HL-60 (cell line): ENCODE data around the gene SUSD4.

Experiments used
- DNase-seq, 2 experiments: peaks; one replicate each; pipeline ENCODE4 v3.0.0-alpha.2; 2010 to 2020; ENCODE audit warnings: low read depth in 1 of 2, low spot score in 1 of 2
- H3K27ac ChIP-seq: fragments of 250-450 bp; sonication (Bioruptor Pico); replicated peaks from 2 replicates; pipeline ENCODE4 v1.5.1; 2020; ENCODE audit warnings: mild to moderate bottlenecking, moderate library complexity
- H3K27me3 ChIP-seq: fragments of 250-450 bp; sonication (Bioruptor Pico); 2 replicates; pipeline ENCODE4 v1.5.1; 2021; ENCODE audit warnings: mild to moderate bottlenecking, moderate library complexity; ENCODE audit not compliant: insufficient read depth, poor library complexity, severe bottlenecking
- H3K4me3 ChIP-seq: replicated peaks from 2 replicates; pipeline ENCODE4 v1.5.1; 2011; ENCODE audit warnings: mild to moderate bottlenecking, control low read depth, low read length; ENCODE audit not compliant: insufficient read depth
- GABPA ChIP-seq: IDR thresholded peaks from 2 replicates; pipeline ENCODE4 v1.6.1; 2012; ENCODE audit warnings: low read depth
- POLR2AphosphoS5 ChIP-seq: IDR thresholded peaks from 2 replicates; pipeline ENCODE4 v1.6.1; 2012; ENCODE audit warnings: low read depth
- SPI1 ChIP-seq: IDR thresholded peaks from 2 replicates; pipeline ENCODE4 v1.6.1; 2012; ENCODE audit warnings: low read depth, mild to moderate bottlenecking, borderline replicate concordance
- TF ChIP-seq, protein P1 (sequence below): IDR thresholded peaks from one replicate; pipeline ENCODE4 v1.5.1; 2011; ENCODE audit warnings: low read length, control low read depth, inconsistent platforms; ENCODE audit not compliant: insufficient read depth
- TF ChIP-seq, protein P2 (sequence below): IDR thresholded peaks from 2 replicates; pipeline ENCODE4 v1.6.1; 2012; ENCODE audit warnings: low read depth; ENCODE audit not compliant: insufficient replicate concordance

Gene SUSD4

DNA sequence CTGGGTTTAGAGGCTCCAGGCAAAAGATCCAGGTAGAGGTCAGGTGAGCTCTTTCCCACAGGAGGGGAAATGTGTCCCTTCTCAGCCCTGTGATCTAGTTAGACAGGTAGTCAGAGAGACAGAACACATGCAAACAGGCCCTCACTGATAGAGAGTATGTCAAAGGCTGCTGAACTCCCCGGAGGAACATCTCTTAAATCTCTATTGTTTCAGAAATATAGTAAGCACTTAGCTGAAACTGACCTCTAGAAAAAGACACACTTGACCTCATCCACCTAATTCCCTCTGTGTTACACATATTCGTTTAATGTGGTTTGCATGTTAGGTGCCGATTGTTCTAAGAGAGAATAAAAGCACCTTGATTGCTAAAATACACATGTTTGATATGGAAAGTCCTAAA lies 23.3 kb downstream of the SUSD4 start:
- TF ChIP-seq, protein P1, sequence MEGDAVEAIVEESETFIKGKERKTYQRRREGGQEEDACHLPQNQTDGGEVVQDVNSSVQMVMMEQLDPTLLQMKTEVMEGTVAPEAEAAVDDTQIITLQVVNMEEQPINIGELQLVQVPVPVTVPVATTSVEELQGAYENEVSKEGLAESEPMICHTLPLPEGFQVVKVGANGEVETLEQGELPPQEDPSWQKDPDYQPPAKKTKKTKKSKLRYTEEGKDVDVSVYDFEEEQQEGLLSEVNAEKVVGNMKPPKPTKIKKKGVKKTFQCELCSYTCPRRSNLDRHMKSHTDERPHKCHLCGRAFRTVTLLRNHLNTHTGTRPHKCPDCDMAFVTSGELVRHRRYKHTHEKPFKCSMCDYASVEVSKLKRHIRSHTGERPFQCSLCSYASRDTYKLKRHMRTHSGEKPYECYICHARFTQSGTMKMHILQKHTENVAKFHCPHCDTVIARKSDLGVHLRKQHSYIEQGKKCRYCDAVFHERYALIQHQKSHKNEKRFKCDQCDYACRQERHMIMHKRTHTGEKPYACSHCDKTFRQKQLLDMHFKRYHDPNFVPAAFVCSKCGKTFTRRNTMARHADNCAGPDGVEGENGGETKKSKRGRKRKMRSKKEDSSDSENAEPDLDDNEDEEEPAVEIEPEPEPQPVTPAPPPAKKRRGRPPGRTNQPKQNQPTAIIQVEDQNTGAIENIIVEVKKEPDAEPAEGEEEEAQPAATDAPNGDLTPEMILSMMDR = no peak
- TF ChIP-seq, protein P2, sequence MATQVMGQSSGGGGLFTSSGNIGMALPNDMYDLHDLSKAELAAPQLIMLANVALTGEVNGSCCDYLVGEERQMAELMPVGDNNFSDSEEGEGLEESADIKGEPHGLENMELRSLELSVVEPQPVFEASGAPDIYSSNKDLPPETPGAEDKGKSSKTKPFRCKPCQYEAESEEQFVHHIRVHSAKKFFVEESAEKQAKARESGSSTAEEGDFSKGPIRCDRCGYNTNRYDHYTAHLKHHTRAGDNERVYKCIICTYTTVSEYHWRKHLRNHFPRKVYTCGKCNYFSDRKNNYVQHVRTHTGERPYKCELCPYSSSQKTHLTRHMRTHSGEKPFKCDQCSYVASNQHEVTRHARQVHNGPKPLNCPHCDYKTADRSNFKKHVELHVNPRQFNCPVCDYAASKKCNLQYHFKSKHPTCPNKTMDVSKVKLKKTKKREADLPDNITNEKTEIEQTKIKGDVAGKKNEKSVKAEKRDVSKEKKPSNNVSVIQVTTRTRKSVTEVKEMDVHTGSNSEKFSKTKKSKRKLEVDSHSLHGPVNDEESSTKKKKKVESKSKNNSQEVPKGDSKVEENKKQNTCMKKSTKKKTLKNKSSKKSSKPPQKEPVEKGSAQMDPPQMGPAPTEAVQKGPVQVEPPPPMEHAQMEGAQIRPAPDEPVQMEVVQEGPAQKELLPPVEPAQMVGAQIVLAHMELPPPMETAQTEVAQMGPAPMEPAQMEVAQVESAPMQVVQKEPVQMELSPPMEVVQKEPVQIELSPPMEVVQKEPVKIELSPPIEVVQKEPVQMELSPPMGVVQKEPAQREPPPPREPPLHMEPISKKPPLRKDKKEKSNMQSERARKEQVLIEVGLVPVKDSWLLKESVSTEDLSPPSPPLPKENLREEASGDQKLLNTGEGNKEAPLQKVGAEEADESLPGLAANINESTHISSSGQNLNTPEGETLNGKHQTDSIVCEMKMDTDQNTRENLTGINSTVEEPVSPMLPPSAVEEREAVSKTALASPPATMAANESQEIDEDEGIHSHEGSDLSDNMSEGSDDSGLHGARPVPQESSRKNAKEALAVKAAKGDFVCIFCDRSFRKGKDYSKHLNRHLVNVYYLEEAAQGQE = no peak
- TF ChIP-seq SPI1 (no peak), POLR2AphosphoS5 (no peak), GABPA (no peak)
- Histone ChIP-seq H3K27ac (no peak overlapping the region), H3K27me3 (no peaks in the 10 kb centered on the region)

DNA sequence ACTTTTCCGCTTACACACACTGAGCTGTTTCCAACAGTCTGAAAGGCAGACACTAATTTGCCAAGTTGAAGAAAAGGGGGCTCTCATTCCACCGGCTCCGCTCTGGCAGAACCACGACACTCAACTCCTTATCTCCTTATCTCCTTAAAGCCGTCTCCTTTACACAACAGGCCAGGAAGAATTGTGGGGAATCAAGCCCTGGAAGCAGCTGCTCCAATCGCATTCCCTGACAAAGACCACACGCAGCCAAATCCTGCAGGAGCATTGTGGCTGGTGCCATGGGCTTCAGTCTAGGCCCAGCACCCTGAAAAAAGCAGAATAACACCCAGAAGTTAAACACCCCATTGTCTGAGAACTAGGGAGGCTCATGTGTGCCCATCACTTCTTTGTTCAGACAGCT lies 24.1 kb downstream of the SUSD4 start:
- no peak overlapping the region for H3K27ac ChIP-seq
- no peak for TF ChIP-seq GABPA
- TF ChIP-seq, protein P1 = no peak
- TF ChIP-seq, protein P2 = no peak
- no peak for TF ChIP-seq POLR2AphosphoS5
- no peak for TF ChIP-seq SPI1

More for the DNA sequence above, 23.3 kb downstream of the SUSD4 start:
- H3K4me3 ChIP-seq = no peak overlapping the region
- no peak for DNase-seq

DNA sequence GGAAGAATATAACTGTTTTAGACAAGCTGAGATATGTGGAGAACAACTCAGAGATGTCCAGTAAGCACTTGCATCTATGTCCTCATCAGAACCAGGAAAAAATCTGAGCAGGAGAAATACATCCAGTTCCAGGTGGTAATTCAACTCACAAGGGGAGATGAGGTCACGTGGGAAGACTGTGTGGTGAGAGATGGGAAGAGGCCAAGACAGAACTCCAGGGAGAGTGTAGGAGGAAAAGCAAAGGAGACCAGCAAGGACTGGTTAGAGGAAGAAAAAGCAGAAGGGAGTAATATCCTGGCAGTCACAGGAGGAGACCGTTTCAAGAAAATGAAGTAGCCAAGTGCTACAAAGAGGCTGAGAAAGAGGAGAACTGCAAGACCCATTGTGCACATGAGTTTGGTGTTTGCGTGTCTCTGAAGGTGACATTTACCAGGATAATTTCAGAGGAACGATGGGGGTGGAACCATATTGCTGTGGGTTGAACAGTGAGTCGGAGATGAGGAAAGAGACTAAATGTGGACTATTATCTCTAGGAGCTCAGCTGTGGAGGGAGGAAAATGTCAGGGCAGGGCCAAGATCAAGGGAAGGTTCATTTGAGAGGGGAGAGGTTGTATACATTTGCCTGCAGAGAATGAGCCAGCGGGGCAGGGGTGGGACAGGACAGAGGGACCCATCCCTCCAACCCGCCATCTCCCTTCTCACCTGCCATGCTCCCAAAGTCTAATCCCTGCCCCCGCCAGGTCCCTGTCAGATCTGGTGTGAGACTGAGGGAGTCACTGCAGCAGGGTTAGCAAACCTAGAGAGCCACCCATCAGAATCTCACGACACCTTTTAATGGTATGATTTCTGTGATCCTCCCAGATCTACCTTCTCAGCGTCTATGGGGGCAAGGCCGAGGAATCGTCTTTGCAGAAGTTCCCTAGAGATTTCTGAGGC lies 24.9 kb downstream of the SUSD4 start:
- TF ChIP-seq SPI1 (no peak), GABPA (no peak), POLR2AphosphoS5 (no peak)
- TF ChIP-seq, protein P1 = no peak
- TF ChIP-seq, protein P2 = no peak
- no peak for DNase-seq
- no peaks in the 10 kb centered on the region for H3K27me3 ChIP-seq
- H3K4me3 ChIP-seq = no peak overlapping the region
- no peak overlapping the region for H3K27ac ChIP-seq

More for the DNA sequence above, 24.1 kb downstream of the SUSD4 start:
- no peak for DNase-seq
- Histone ChIP-seq H3K4me3 (no peak overlapping the region), H3K27me3 (no peaks in the 10 kb centered on the region)
